ENCODE data around the gene DCP2.
A peak's percentile ranks its signal among the peaks of the same experiment; 100 is the strongest.

DCP2 gene

GRCh38 chr5:113020461-113021273 lies 44.1 kb downstream of the DCP2 start:
- Mint-ChIP-seq H3K27ac (no peak overlapping the region), H3K4me3 (no peak overlapping the region), H3K4me1 (peaks cover 7 to 29% of the 10 kb centered on the region in 2 donors), H3K27me3 (no peaks in the 10 kb centered on the region), H3K9me3 (no peaks in the 10 kb centered on the region), H3K36me3 (peaks cover 14 to 20% of the 10 kb centered on the region in 2 donors)
- DNase-seq, result no peak
- no peak for ATAC-seq (replicated peaks)

- DNase-seq (no peak), ATAC-seq (replicated peaks) (peak; percentile 65 to 74)
- H3K36me3 Mint-ChIP-seq, result peaks cover 19 to 27% of the 10 kb centered on the region in 2 donors
- no peak overlapping the region for H3K4me3 Mint-ChIP-seq
- H3K27ac Mint-ChIP-seq, result no peak overlapping the region
- H3K4me1 Mint-ChIP-seq, result peaks cover 7 to 29% of the 10 kb centered on the region in 2 donors
- no peaks in the 10 kb centered on the region for H3K9me3 Mint-ChIP-seq
- H3K27me3 Mint-ChIP-seq, result no peaks in the 10 kb centered on the region
These were observed 46.1 kb downstream of the DCP2 start for GRCh38 chr5:113022661-113023060.

- no peaks in the 10 kb centered on the region for H3K27me3 Mint-ChIP-seq
- no peaks in the 10 kb centered on the region for H3K9me3 Mint-ChIP-seq
- no peak for DNase-seq
- H3K4me3 Mint-ChIP-seq, result no peak overlapping the region
- no peak for ATAC-seq (replicated peaks)
- H3K36me3 Mint-ChIP-seq, result peaks cover 19 to 30% of the 10 kb centered on the region in 2 donors
- peaks cover 7 to 29% of the 10 kb centered on the region in 2 donors for H3K4me1 Mint-ChIP-seq
- H3K27ac Mint-ChIP-seq, result no peak overlapping the region
These were observed 47.6 kb downstream of the DCP2 start for GRCh38 chr5:113024076-113024697.

GRCh38 chr5:113025596-113025995 lies 49.0 kb downstream of the DCP2 start:
- Mint-ChIP-seq H3K9me3 (no peaks in the 10 kb centered on the region), H3K27me3 (no peaks in the 10 kb centered on the region), H3K27ac (no peak overlapping the region), H3K4me3 (no peak overlapping the region), H3K4me1 (peaks cover 7 to 26% of the 10 kb centered on the region in 2 donors), H3K36me3 (peaks cover 26 to 29% of the 10 kb centered on the region in 2 donors)
- ATAC-seq (replicated peaks), result no peak
- no peak for DNase-seq

- Mint-ChIP-seq H3K36me3 (peaks cover 26 to 28% of the 10 kb centered on the region in 2 donors), H3K4me1 (peaks cover 7 to 20% of the 10 kb centered on the region in 2 donors), H3K27ac (no peak overlapping the region), H3K9me3 (no peaks in the 10 kb centered on the region), H3K27me3 (no peaks in the 10 kb centered on the region), H3K4me3 (no peak overlapping the region)
- no peak for DNase-seq
- no peak for ATAC-seq (replicated peaks)
These were observed 49.6 kb downstream of the DCP2 start for GRCh38 chr5:113026211-113026610.

- H3K9me3 Mint-ChIP-seq, result no peaks in the 10 kb centered on the region
- H3K27ac Mint-ChIP-seq, result no peak overlapping the region
These were observed 50.4 kb downstream of the DCP2 start for GRCh38 chr5:113027015-113027414.

GRCh38 chr5:113027431-113027830 lies 50.8 kb downstream of the DCP2 start:
- DNase-seq (no peak), ATAC-seq (replicated peaks) (no peak)
- peaks cover 24 to 25% of the 10 kb centered on the region in 2 donors for H3K36me3 Mint-ChIP-seq
- peaks cover 2 to 8% of the 10 kb centered on the region in 2 donors for H3K4me1 Mint-ChIP-seq
- H3K4me3 Mint-ChIP-seq, result no peak overlapping the region
- no peaks in the 10 kb centered on the region for H3K9me3 Mint-ChIP-seq
- H3K27ac Mint-ChIP-seq, result no peak overlapping the region
- no peaks in the 10 kb centered on the region for H3K27me3 Mint-ChIP-seq

More at GRCh38 chr5:113027015-113027414, 50.4 kb downstream of the DCP2 start:
- DNase-seq (no peak), ATAC-seq (replicated peaks) (no peak)
- Mint-ChIP-seq H3K36me3 (peaks cover 26 to 28% of the 10 kb centered on the region in 2 donors), H3K27me3 (no peaks in the 10 kb centered on the region), H3K4me1 (peaks cover 5 to 12% of the 10 kb centered on the region in 2 donors), H3K4me3 (no peak overlapping the region)

- DNase-seq, result no peak
- Mint-ChIP-seq H3K27me3 (no peaks in the 10 kb centered on the region), H3K27ac (no peak overlapping the region), H3K4me3 (no peak overlapping the region), H3K4me1 (no peaks in the 10 kb centered on the region), H3K9me3 (no peaks in the 10 kb centered on the region), H3K36me3 (peaks cover 18 to 23% of the 10 kb centered on the region in 2 donors)
- no peak for ATAC-seq (replicated peaks)
These were observed 53.0 kb downstream of the DCP2 start for GRCh38 chr5:113029614-113030013.

GRCh38 chr5:113031104-113031503 lies 54.5 kb downstream of the DCP2 start:
- Mint-ChIP-seq H3K4me1 (no peaks in the 10 kb centered on the region), H3K27ac (no peak overlapping the region), H3K9me3 (no peaks in the 10 kb centered on the region), H3K4me3 (no peak overlapping the region), H3K36me3 (peaks cover 18 to 19% of the 10 kb centered on the region in 2 donors), H3K27me3 (no peaks in the 10 kb centered on the region)
- DNase-seq (no peak), ATAC-seq (replicated peaks) (no peak)

GRCh38 chr5:113031557-113031956 lies 55.0 kb downstream of the DCP2 start:
- ATAC-seq (replicated peaks) (no peak), DNase-seq (no peak)
- no peaks in the 10 kb centered on the region for H3K9me3 Mint-ChIP-seq
- no peaks in the 10 kb centered on the region for H3K27me3 Mint-ChIP-seq
- no peak overlapping the region for H3K4me3 Mint-ChIP-seq
- H3K4me1 Mint-ChIP-seq, result no peaks in the 10 kb centered on the region
- H3K27ac Mint-ChIP-seq, result no peak overlapping the region
- peaks cover 15 to 18% of the 10 kb centered on the region in 2 donors for H3K36me3 Mint-ChIP-seq

- Mint-ChIP-seq H3K4me1 (no peaks in the 10 kb centered on the region), H3K27ac (no peak overlapping the region), H3K27me3 (peaks cover 10 to 11% of the 10 kb centered on the region in 2 donors), H3K9me3 (no peaks in the 10 kb centered on the region), H3K4me3 (no peak overlapping the region), H3K36me3 (peaks cover 4 to 6% of the 10 kb centered on the region in 2 donors)
- no peak for DNase-seq
- ATAC-seq (replicated peaks), result no peak
These were observed 57.7 kb downstream of the DCP2 start for GRCh38 chr5:113034182-113034773.

- no peak for DNase-seq
- no peaks in the 10 kb centered on the region for H3K36me3 Mint-ChIP-seq
- ATAC-seq (replicated peaks), result no peak
- no peak overlapping the region for H3K27ac Mint-ChIP-seq
- no peaks in the 10 kb centered on the region for H3K9me3 Mint-ChIP-seq
- no peaks in the 10 kb centered on the region for H3K4me1 Mint-ChIP-seq
- peaks cover 10 to 11% of the 10 kb centered on the region in 2 donors for H3K27me3 Mint-ChIP-seq
- H3K4me3 Mint-ChIP-seq, result no peak overlapping the region
These were observed 58.5 kb downstream of the DCP2 start for GRCh38 chr5:113035096-113035495.

- DNase-seq, result no peak
- peaks cover 10 to 11% of the 10 kb centered on the region in 2 donors for H3K27me3 Mint-ChIP-seq
- no peaks in the 10 kb centered on the region for H3K9me3 Mint-ChIP-seq
- no peaks in the 10 kb centered on the region for H3K4me1 Mint-ChIP-seq
- H3K36me3 Mint-ChIP-seq, result no peaks in the 10 kb centered on the region
- H3K4me3 Mint-ChIP-seq, result no peak overlapping the region
- no peak overlapping the region for H3K27ac Mint-ChIP-seq
- no peak for ATAC-seq (replicated peaks)
These were observed 59.7 kb downstream of the DCP2 start for GRCh38 chr5:113036321-113036720.

- peaks cover 10 to 11% of the 10 kb centered on the region in 2 donors for H3K27me3 Mint-ChIP-seq
- H3K27ac Mint-ChIP-seq, result no peak overlapping the region
- no peaks in the 10 kb centered on the region for H3K9me3 Mint-ChIP-seq
- no peak for ATAC-seq (replicated peaks)
- H3K36me3 Mint-ChIP-seq, result no peaks in the 10 kb centered on the region
- H3K4me3 Mint-ChIP-seq, result no peak overlapping the region
- DNase-seq, result no peak
- no peaks in the 10 kb centered on the region for H3K4me1 Mint-ChIP-seq
These were observed 60.2 kb downstream of the DCP2 start for GRCh38 chr5:113036826-113037225.
